CD14-positive monocyte (primary cell): Measurements from ENCODE around the gene SLC35E3. TPM values are rescaled to one million over a fixed set of nuclear protein-coding genes. Genes with fewer than 3 reads are reported as not detected.

ENCODE experiments used
- DNase-seq, 3 donors: peaks; one replicate each; pipeline ENCODE4 v3.0.0-alpha.2; 2011 to 2022
- H2AFZ ChIP-seq: 2 replicates; pipeline ENCODE4 v1.6.0; 2012; ENCODE audit warnings: mild to moderate bottlenecking, low read depth, low read length, inconsistent platforms; ENCODE audit not compliant: insufficient read depth, poor library complexity, severe bottlenecking
- H3K27ac ChIP-seq, 2 donors: 1 replicate in 1 of 2; 2 replicates in 1 of 2; pipeline ENCODE4 v1.5.1; 2012 to 2013; ENCODE audit warnings: low read length in 2 of 2, control low read depth in 1 of 2, inconsistent platforms in 1 of 2, low read depth in 1 of 2, mild to moderate bottlenecking in 1 of 2
- H3K27me3 ChIP-seq, 2 donors: one replicate each; pipeline versions ENCODE4 v1.6.0 to v1.6.1; 2011 to 2013; ENCODE audit warnings: low read length in 2 of 2; ENCODE audit not compliant: control insufficient read depth in 2 of 2, insufficient read depth in 2 of 2
- H3K36me3 ChIP-seq, 2 donors: replicated peaks in 1 of 2; 1 replicate in 1 of 2; 2 replicates in 1 of 2; pipeline versions ENCODE4 v1.5.1 to v1.6.1; 2012 to 2013; ENCODE audit warnings: low read length in 2 of 2, control low read depth in 1 of 2, inconsistent platforms in 1 of 2, mild to moderate bottlenecking in 1 of 2; ENCODE audit not compliant: insufficient read depth in 2 of 2, control insufficient read depth in 1 of 2
- H3K4me1 ChIP-seq, 2 donors: 1 replicate in 1 of 2; 2 replicates in 1 of 2; pipeline versions ENCODE4 v1.5.1 to v1.6.1; 2012 to 2013; ENCODE audit warnings: low read length in 2 of 2, control low read depth in 1 of 2, inconsistent platforms in 1 of 2, mild to moderate bottlenecking in 1 of 2, moderate library complexity in 1 of 2; ENCODE audit not compliant: insufficient read depth in 2 of 2, control insufficient read depth in 1 of 2
- H3K4me2 ChIP-seq: replicated peaks from 2 replicates; pipeline ENCODE3; 2012; ENCODE audit warnings: low read length, moderate library complexity, mild to moderate bottlenecking; ENCODE audit not compliant: poor library complexity, severe bottlenecking; ENCODE audit errors: extremely low read depth
- H3K4me3 ChIP-seq, 3 experiments: fragments of 200-600 bp in 1 of 3; sonication (generic) in 1 of 3; replicated peaks in 1 of 3; 1 replicate in 2 of 3; 2 replicates in 1 of 3; pipeline ENCODE4 v1.5.1; 2011 to 2013; ENCODE audit warnings: low read length in 3 of 3, mild to moderate bottlenecking in 3 of 3, control low read depth in 2 of 3, low read depth in 2 of 3, inconsistent platforms in 1 of 3, moderate library complexity in 1 of 3
- H3K79me2 ChIP-seq: 2 replicates; pipeline ENCODE4 v1.6.0; 2012; ENCODE audit warnings: mild to moderate bottlenecking, control low read depth, inconsistent platforms, low read length, moderate library complexity; ENCODE audit not compliant: insufficient read depth
- H3K9ac ChIP-seq: 2 replicates; pipeline ENCODE4 v1.6.0; 2017; ENCODE audit warnings: low read length, mild to moderate bottlenecking; ENCODE audit not compliant: insufficient read depth, poor library complexity, severe bottlenecking
- H3K9me3 ChIP-seq, 2 donors: replicated peaks in 1 of 2; 1 replicate in 1 of 2; 2 replicates in 1 of 2; pipeline versions ENCODE4 v1.5.1 to v1.6.1; 2012 to 2013; ENCODE audit warnings: low read length in 2 of 2, control low read depth in 1 of 2; ENCODE audit not compliant: control insufficient read depth in 1 of 2, insufficient read depth in 1 of 2
- H4K20me1 ChIP-seq: 2 replicates; pipeline ENCODE4 v1.6.0; 2012; ENCODE audit warnings: mild to moderate bottlenecking, low read length, control low read depth, moderate library complexity; ENCODE audit not compliant: insufficient read depth
- H3K27ac Mint-ChIP-seq, 7 donors: one replicate each; pipeline ENCODE4 v1.8.0; 2020; ENCODE audit warnings: mild to moderate bottlenecking in 7 of 7, mixed read lengths in 7 of 7, moderate library complexity in 6 of 7, inconsistent platforms in 2 of 7
- H3K27me3 Mint-ChIP-seq, 3 donors: one replicate each; pipeline ENCODE4 v1.8.0; 2021 to 2022; ENCODE audit warnings: low read depth in 3 of 3, mild to moderate bottlenecking in 3 of 3, mixed read lengths in 3 of 3, moderate library complexity in 3 of 3, inconsistent platforms in 1 of 3
- H3K36me3 Mint-ChIP-seq, 2 donors: one replicate each; pipeline ENCODE4 v1.8.0; 2020; ENCODE audit warnings: mixed read lengths in 2 of 2, inconsistent platforms in 1 of 2, mild to moderate bottlenecking in 1 of 2
- H3K4me1 Mint-ChIP-seq: one replicate; pipeline ENCODE4 v1.8.0; 2020; ENCODE audit warnings: mild to moderate bottlenecking, mixed read lengths
- H3K4me3 Mint-ChIP-seq, 2 donors: one replicate each; pipeline ENCODE4 v1.8.0; 2020; ENCODE audit warnings: mild to moderate bottlenecking in 2 of 2, mixed read lengths in 2 of 2, moderate library complexity in 1 of 2
- H3K9me3 Mint-ChIP-seq, 7 donors: one replicate each; pipeline ENCODE4 v1.8.0; 2020 to 2022; ENCODE audit warnings: mixed read lengths in 7 of 7, mild to moderate bottlenecking in 6 of 7, moderate library complexity in 6 of 7, inconsistent platforms in 2 of 7
- WGBS: methylation state at CpG from one replicate; pipeline ENCODE4 v1.1.5; 2013; ENCODE audit warnings: missing lambda C conversion rate; ENCODE audit not compliant: insufficient coverage; 5-methylcytosine and 5-hydroxymethylcytosine counted together
- intact Hi-C, 2 donors: fragments of 100-400 bp; cut with micrococcal nuclease; formaldehyde crosslinking; loops; one replicate each; pipeline versions ENCODE4 v1.15.0 to v1.15.1; 2023
- polyA plus RNA-seq, 3 donors: library from polyadenylated mRNA; depleted of rRNA in 1 of 3; unstranded in 2 of 3; stranded (reverse) in 1 of 3; fragments of 300-500 nt in 2 of 3; fragments of >200 nt in 1 of 3; fragmentation: Illumina TruSeq in 2 of 3; gene quantifications; 1 replicate in 2 of 3; 2 replicates in 1 of 3; pipeline ENCODE4 v1.2.3, GENCODE V29; 2012 to 2021
- TF ChIP-seq, protein P1 (sequence below): fragments of 200-600 bp; IDR thresholded peaks from one replicate; pipeline ENCODE4 v1.8.0; 2022; ENCODE audit warnings: antibody characterized with exemption, mild to moderate bottlenecking

Gene SLC35E3
- polyA plus RNA-seq, 3 donors = 4.3 to 12.4 (median 10.9) TPM

DNA sequence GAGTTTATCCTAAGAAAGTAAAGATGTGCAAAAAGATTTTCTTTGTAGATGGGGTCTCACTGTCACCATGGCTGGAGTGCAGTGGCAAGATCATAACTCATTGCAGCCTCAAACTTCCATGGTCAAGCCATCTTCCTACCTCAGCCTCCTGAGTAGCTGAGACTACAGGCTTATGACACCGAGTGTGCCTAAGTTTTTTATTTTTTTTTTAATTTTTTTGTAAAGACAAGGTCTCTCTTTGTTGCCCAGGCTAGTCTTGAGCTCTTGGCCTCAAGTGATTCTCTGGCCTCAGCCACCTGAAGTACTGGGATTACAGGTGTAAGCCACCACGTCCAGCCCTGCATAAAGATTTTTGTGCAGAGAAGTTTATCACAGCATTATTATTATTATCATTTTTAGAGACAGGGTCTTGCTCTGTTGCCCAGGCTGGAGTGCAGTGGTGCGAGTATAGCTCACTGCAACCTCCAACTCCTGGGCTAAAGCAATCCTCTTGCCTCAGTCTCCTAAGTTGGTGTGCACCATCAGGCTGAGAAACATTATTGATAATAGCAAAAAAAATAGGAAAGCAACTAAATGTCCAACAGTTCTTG, 42.7 kb downstream of the SLC35E3 start:
- Histone ChIP-seq H3K4me1 (peaks cover 59 to 60% of the 10 kb centered on the region in 2 donors), H3K36me3 (no peaks in the 10 kb centered on the region)
- H3K4me3 Mint-ChIP-seq = no peak overlapping the region

DNA sequence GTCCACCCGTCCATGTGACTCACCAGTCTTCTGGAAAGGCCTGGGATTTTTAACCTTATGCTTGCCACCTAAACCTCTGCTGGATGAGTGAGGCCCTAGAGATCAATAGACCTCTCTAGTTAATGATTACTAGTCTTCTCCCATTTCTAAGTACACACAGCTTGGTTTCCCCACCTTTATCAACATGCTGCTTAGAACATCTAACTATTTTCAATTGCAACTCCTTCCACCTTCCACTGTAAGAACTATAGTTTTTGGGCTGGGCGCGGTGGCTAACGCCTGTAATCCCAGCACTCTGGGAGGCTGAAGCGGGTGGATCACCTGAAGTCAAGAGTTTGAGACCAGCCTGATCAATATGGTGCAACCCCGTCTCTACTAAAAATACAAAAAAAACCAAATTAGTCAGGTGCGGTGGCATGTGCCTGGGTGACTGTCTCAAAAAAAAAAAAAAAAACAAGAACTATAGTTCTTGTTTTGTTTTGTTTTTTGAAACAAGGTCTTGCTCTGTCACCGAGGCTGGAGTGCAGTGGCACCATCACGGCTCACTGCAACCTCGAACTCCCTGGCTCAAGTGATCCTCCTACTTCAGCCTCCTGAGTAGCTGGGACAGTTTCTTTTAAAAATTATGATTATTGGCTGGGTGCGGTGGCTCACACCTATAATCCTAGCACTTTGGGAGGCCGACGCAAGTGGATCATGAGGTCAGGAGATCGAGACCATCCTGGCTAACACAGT, 43.3 kb downstream of the SLC35E3 start:
- DNase-seq = no peak
- intact Hi-C loops = no loop called here
- Histone ChIP-seq H3K4me1 (peaks cover 52 to 53% of the 10 kb centered on the region in 2 donors), H3K36me3 (no peaks in the 10 kb centered on the region), H3K9ac (no peak overlapping the region), H4K20me1 (no peaks in the 10 kb centered on the region), H3K27ac (peak overlapping the region in 1 of 2 donors; percentile 96), H3K4me3 (no peak overlapping the region), H3K9me3 (no peaks in the 10 kb centered on the region), H3K27me3 (no peaks in the 10 kb centered on the region), H3K79me2 (no peaks in the 10 kb centered on the region), H3K4me2 (no peak overlapping the region), H2AFZ (no peak overlapping the region)
- peak overlapping the region in 6 of 7 donors; percentile 60 to 78 (median 66) for H3K27ac Mint-ChIP-seq
- WGBS = 100% methylated on average over 5 of the region's 14 CpGs
- no peaks in the 10 kb centered on the region for H3K27me3 Mint-ChIP-seq
- H3K4me3 Mint-ChIP-seq = no peak overlapping the region
- TF ChIP-seq, protein P1, sequence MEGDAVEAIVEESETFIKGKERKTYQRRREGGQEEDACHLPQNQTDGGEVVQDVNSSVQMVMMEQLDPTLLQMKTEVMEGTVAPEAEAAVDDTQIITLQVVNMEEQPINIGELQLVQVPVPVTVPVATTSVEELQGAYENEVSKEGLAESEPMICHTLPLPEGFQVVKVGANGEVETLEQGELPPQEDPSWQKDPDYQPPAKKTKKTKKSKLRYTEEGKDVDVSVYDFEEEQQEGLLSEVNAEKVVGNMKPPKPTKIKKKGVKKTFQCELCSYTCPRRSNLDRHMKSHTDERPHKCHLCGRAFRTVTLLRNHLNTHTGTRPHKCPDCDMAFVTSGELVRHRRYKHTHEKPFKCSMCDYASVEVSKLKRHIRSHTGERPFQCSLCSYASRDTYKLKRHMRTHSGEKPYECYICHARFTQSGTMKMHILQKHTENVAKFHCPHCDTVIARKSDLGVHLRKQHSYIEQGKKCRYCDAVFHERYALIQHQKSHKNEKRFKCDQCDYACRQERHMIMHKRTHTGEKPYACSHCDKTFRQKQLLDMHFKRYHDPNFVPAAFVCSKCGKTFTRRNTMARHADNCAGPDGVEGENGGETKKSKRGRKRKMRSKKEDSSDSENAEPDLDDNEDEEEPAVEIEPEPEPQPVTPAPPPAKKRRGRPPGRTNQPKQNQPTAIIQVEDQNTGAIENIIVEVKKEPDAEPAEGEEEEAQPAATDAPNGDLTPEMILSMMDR = no peak
- peaks cover 0 to 2% of the 10 kb centered on the region in 2 donors for H3K36me3 Mint-ChIP-seq
- H3K4me1 Mint-ChIP-seq = peaks cover 39% of the 10 kb centered on the region
- H3K9me3 Mint-ChIP-seq = peaks cover 0 to 2% (median 0%) of the 10 kb centered on the region in 7 donors

More for the DNA sequence above, 42.7 kb downstream of the SLC35E3 start:
- TF ChIP-seq, protein P1 = no peak
- H3K9me3 Mint-ChIP-seq = peaks cover 0 to 2% (median 0%) of the 10 kb centered on the region in 7 donors
- no peak for DNase-seq
- Histone ChIP-seq H3K4me2 (no peak overlapping the region), H2AFZ (no peak overlapping the region), H3K4me3 (no peak overlapping the region), H3K27ac (peak overlapping the region in 1 of 2 donors; percentile 96), H4K20me1 (no peaks in the 10 kb centered on the region), H3K9me3 (no peaks in the 10 kb centered on the region), H3K9ac (no peak overlapping the region), H3K79me2 (no peaks in the 10 kb centered on the region), H3K27me3 (no peaks in the 10 kb centered on the region)
- intact Hi-C loops = no loop called here
- no peaks in the 10 kb centered on the region for H3K27me3 Mint-ChIP-seq
- H3K36me3 Mint-ChIP-seq = peaks cover 0 to 2% of the 10 kb centered on the region in 2 donors
- peak overlapping the region in 6 of 7 donors; percentile 96 to 99 (median 97) for H3K27ac Mint-ChIP-seq
- WGBS = 100% methylated on average over 1 of the region's 3 CpGs
- peaks cover 46% of the 10 kb centered on the region for H3K4me1 Mint-ChIP-seq
